T-cell (primary cell): ENCODE data around the gene CASTOR1. TPM values are rescaled to one million over a fixed set of nuclear protein-coding genes. Genes with fewer than 3 reads are reported as not detected.
"Not testable (repeated sequence)": the region's sequence is repeated elsewhere in the genome, so short reads cannot be mapped to it uniquely, and the experiment has no call there.

Experiments
- ATAC-seq, 4 experiments: fragments of 200-7000 bp in 3 of 4; fragments of 150-1000 bp in 1 of 4; cut with Tn5 transposase; replicated peaks in 1 of 4; 1 replicate in 3 of 4; 2 replicates in 1 of 4; pipeline ENCODE4 v1.10.0; 2021; ENCODE audit warnings: moderate library complexity in 3 of 4, mild to moderate bottlenecking in 2 of 4, moderate number of reproducible peaks in 1 of 4
- CTCF ChIA-PET, 2 donors: fragments of 300-600 bp; sonication (Branson Sonifier 250); formaldehyde crosslinking; loops; one replicate each; lab custom pipeline; 2022; ENCODE audit warnings: antibody characterized with exemption in 2 of 2; lab: Charles Lee
- POLR2A ChIA-PET, 2 donors: fragments of 300-600 bp; sonication (Branson Sonifier 250); formaldehyde crosslinking; loops; one replicate each; lab custom pipeline; 2022; ENCODE audit warnings: antibody characterized with exemption in 2 of 2; lab: Charles Lee
- DNase-seq, 35 experiments: peaks; one replicate each; pipeline versions ENCODE4 v3.0.0 to v3.0.0-alpha.2; 2013 to 2023
- H3K27ac ChIP-seq: one replicate; pipeline ENCODE4 v1.5.1; 2013; ENCODE audit warnings: low read length
- H3K27me3 ChIP-seq, 2 experiments: replicated peaks in 1 of 2; 1 replicate in 1 of 2; 2 replicates in 1 of 2; pipeline versions ENCODE4 v1.6.1 to v1.7.0; 2013; ENCODE audit warnings: low read length in 1 of 2, mixed read lengths in 1 of 2; ENCODE audit not compliant: control insufficient read depth in 2 of 2, insufficient read depth in 2 of 2; ENCODE audit errors: extremely low read depth in 1 of 2
- H3K36me3 ChIP-seq, 2 donors: 1 replicate in 1 of 2; 2 replicates in 1 of 2; pipeline versions ENCODE4 v1.6.1 to v1.7.0; 2013; ENCODE audit warnings: low read length in 1 of 2; ENCODE audit not compliant: control insufficient read depth in 2 of 2, insufficient read depth in 1 of 2; ENCODE audit errors: extremely low read depth in 1 of 2
- H3K4me1 ChIP-seq, 2 experiments: 1 replicate in 1 of 2; 2 replicates in 1 of 2; pipeline versions ENCODE4 v1.6.1 to v1.7.0; 2013; ENCODE audit warnings: low read length in 2 of 2, mixed read lengths in 1 of 2; ENCODE audit not compliant: insufficient read depth in 2 of 2, control insufficient read depth in 1 of 2; ENCODE audit errors: extremely low read depth in 1 of 2
- H3K4me3 ChIP-seq, 2 donors: 1 replicate in 1 of 2; 2 replicates in 1 of 2; pipeline versions ENCODE4 v1.5.1 to v1.7.0; 2013; ENCODE audit warnings: mild to moderate bottlenecking in 2 of 2, low read length in 1 of 2, moderate library complexity in 1 of 2; ENCODE audit not compliant: control insufficient read depth in 1 of 2; ENCODE audit errors: extremely low read depth in 1 of 2
- H3K9me3 ChIP-seq: 2 replicates; pipeline ENCODE4 v1.7.0; 2013
- H3K27ac Mint-ChIP-seq, 2 donors: one replicate each; pipeline ENCODE4 v1.8.0; 2020 to 2021; ENCODE audit warnings: mild to moderate bottlenecking in 2 of 2, mixed read lengths in 2 of 2
- H3K27me3 Mint-ChIP-seq, 2 donors: one replicate each; pipeline ENCODE4 v1.8.0; 2021 to 2022; ENCODE audit warnings: mixed read lengths in 2 of 2
- H3K36me3 Mint-ChIP-seq: one replicate; pipeline ENCODE4 v1.8.0; 2021; ENCODE audit warnings: mixed read lengths
- H3K4me1 Mint-ChIP-seq, 3 donors: one replicate each; pipeline ENCODE4 v1.8.0; 2020 to 2022; ENCODE audit warnings: mixed read lengths in 3 of 3, mild to moderate bottlenecking in 1 of 3
- H3K4me3 Mint-ChIP-seq, 3 donors: one replicate each; pipeline ENCODE4 v1.8.0; 2020 to 2022; ENCODE audit warnings: mild to moderate bottlenecking in 3 of 3, mixed read lengths in 3 of 3, moderate library complexity in 3 of 3
- H3K9me3 Mint-ChIP-seq, 3 donors: one replicate each; pipeline ENCODE4 v1.8.0; 2020 to 2022; ENCODE audit warnings: mixed read lengths in 3 of 3
- WGBS: methylation state at CpG from one replicate; pipeline ENCODE4 v1.1.5; 2013; ENCODE audit warnings: missing lambda C conversion rate; ENCODE audit not compliant: insufficient coverage; 5-methylcytosine and 5-hydroxymethylcytosine counted together
- total RNA-seq, 35 experiments: library from RNA in 6 of 35; stranded (reverse) in 6 of 35; fragments of 120-200 nt in 1 of 35; gene quantifications; one replicate each; pipeline versions ENCODE4 v1.2.1 to v1.2.4 and lab custom pipeline; 2013 to 2026

The CASTOR1 gene
- total RNA-seq (10 to 100 TPM; 12.8 to 21.9 (median 16.1) TPM), total RNA-seq (lab: John Stamatoyannopoulos, UW) (0.11 to 3.4 (median 1.5) reads per million in 29 experiments)
- 9.2 TPM for total RNA-seq (2013)

DNA sequence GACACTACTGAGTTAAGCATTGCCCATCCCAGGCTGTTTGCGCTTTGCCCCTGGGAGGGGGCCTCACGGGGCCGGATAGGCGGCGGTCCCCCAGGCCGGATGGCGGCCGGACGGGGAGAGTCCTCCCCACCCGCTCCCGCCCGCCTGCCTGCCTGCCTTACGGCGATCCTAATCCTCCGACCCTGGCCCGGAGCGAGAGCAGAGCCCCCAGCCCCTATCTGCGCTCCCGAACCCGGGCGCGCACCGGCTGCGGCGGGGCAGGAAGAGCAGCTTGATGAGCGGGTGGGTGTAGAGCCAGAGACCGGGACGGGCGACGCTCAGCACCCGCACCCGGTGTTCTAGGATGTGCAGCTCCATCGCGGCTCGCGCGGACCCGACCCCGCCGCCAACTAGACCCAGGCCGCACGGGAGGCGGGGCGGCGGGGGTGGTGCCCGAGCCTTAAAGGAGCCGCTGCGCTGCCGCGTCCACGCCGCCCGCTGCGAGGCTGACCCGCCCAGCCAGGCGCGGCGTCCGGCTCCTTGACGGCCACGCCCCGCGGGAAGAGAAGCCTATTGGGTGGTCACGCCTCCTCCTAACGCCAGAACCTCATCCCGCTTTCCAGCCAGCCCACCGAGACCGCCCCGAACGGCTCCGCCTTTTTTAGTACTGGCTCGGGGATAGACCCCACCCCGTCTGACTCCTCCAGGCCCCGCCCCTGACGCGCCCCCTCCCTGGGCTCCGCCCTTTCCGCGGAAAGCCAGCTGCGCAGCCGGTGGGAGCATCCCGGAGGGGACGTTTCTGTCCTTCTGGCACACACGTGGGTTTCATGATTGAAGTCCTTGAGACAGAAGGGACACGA, at the start of gene CASTOR1:
TSS of gene CASTOR1 (minus strand) at position 365 of the 839 bp plus-strand sequence. CDS start at position 357, 8 bp downstream.
- ATAC-seq (peak; percentile 78 to 84 (median 81)), DNase-seq (peak; percentile 66 to 92 (median 78))
- ChIA-PET CTCF (interaction anchor here (0.6 to 4.4 kb wide), 24 partner anchors 13 to 184 kb away, joined by 3 to 83 read pairs (median 5); partner anchors contain the start of genes RNF215 (in 2 of the 2), SEC14L2 (in 1 of the 2) and TBC1D10A (in 1 of the 2)), POLR2A (interaction anchor here (0.6 to 1.5 kb wide), 6 partner anchors 67 to 997 kb away, joined by 3 to 9 read pairs (median 4); partner anchors contain the start of genes CCDC157 (in 2 of the 2) and SF3A1 (in 2 of the 2))
- peak within 1 kb of the TSS; percentile 66 to 74 for H3K4me3 ChIP-seq
- peak within 1 kb of the TSS; percentile 61 for H3K27ac ChIP-seq
- Mint-ChIP-seq H3K27me3 (no peaks in the 10 kb centered on the region), H3K27ac (peak within 1 kb of the TSS; percentile 92 to 93), H3K9me3 (no peaks in the 10 kb centered on the region), H3K4me1 (peaks cover 38 to 52% (median 45%) of the 10 kb centered on the region in 3 donors), H3K4me3 (peak within 1 kb of the TSS; percentile 82 to 89 (median 86)), H3K36me3 (peaks cover 24% of the 10 kb centered on the region)
- no peaks in the 10 kb centered on the region for H3K9me3 ChIP-seq
- H3K36me3 ChIP-seq: peaks cover 22 to 28% of the 10 kb centered on the region in 2 donors
- peaks cover 16 to 50% of the 10 kb centered on the region in 2 experiments for H3K4me1 ChIP-seq
- H3K27me3 ChIP-seq: no peaks in the 10 kb centered on the region
- 1% methylated on average over 84 of the region's 85 CpGs for WGBS

DNA sequence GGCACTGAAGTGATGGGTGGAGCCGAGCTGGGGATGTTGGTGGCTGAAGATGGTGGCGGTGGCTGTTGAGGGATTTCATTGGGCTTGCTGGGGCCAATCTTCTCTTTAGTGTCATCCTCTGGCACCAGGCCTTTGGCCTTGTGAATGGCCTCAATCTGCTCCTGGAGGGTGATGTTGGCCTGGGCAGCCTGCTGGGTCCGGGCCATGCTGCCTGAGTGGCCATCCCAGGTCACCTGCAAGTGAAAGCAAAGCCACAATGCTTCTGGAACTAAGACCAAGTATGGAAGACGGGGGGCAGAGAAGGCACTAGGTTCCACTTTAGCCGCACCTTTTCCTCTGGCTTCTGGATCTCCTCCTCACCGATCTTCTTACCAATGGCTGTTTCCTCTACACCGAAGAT, 49.5 kb upstream of the CASTOR1 start:
- no peaks in the 10 kb centered on the region for H3K4me1 ChIP-seq
- CTCF ChIA-PET: no interaction called here
- peaks cover 45 to 99% of the 10 kb centered on the region in 2 donors for H3K36me3 ChIP-seq
- Mint-ChIP-seq H3K27me3 (no peaks in the 10 kb centered on the region), H3K36me3 (peaks cover 76% of the 10 kb centered on the region), H3K4me3 (no peak overlapping the region), H3K9me3 (no peaks in the 10 kb centered on the region), H3K27ac (no peak overlapping the region), H3K4me1 (peaks cover 0 to 2% (median 0%) of the 10 kb centered on the region in 3 donors)
- DNase-seq (no peak), ATAC-seq (no peak)
- H3K27ac ChIP-seq: no peak overlapping the region
- 98% methylated on average over 7 of the region's 7 CpGs for WGBS
- POLR2A ChIA-PET: interaction anchor here in 1 of 2 donors (0.6 kb wide), 1 partner anchor 1001 kb away, joined by 3 read pairs; no protein-coding TSS in a partner anchor
- no peaks in the 10 kb centered on the region for H3K9me3 ChIP-seq
- H3K4me3 ChIP-seq: no peak overlapping the region
- H3K27me3 ChIP-seq: no peaks in the 10 kb centered on the region

DNA sequence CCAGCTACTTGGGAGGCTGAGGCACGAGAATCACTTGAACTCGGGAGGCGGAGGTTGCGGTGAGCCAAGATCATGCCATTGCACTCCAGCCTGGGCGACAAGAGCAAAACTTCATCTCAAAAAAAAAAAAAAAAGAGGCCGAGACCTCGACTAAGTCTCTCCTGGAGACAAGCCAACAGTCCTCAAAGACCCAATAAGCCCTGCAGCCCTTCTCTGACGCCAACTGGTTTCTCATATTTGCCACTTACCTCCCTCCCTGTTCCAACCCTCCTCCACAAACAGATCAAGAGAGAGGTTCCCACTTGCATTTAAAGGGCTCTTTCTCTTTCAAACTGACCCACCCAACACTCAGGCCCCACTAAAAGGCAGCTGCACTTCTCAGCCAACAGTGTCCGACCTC, 49.0 kb upstream of the CASTOR1 start:
- not testable (repeated sequence) for H3K4me3 ChIP-seq, H3K4me1 Mint-ChIP-seq, H3K4me3 Mint-ChIP-seq, H3K4me1 ChIP-seq, H3K27me3 ChIP-seq, ATAC-seq, H3K27ac Mint-ChIP-seq, H3K27me3 Mint-ChIP-seq, H3K9me3 Mint-ChIP-seq, H3K9me3 ChIP-seq, H3K27ac ChIP-seq, DNase-seq
- CTCF ChIA-PET: interaction anchor here in 1 of 2 donors (0.7 kb wide), 1 partner anchor 50 kb away, joined by 6 read pairs; no protein-coding TSS in a partner anchor
- POLR2A ChIA-PET: interaction anchor here in 1 of 2 donors (0.6 kb wide), 2 partner anchors 87 to 1001 kb away, joined by 3 read pairs; no protein-coding TSS in a partner anchor
- H3K36me3 Mint-ChIP-seq: peaks cover 79% of the 10 kb centered on the region
- 100% methylated on average over 6 of the region's 9 CpGs for WGBS
- H3K36me3 ChIP-seq: peaks cover 46 to 99% of the 10 kb centered on the region in 2 donors

DNA sequence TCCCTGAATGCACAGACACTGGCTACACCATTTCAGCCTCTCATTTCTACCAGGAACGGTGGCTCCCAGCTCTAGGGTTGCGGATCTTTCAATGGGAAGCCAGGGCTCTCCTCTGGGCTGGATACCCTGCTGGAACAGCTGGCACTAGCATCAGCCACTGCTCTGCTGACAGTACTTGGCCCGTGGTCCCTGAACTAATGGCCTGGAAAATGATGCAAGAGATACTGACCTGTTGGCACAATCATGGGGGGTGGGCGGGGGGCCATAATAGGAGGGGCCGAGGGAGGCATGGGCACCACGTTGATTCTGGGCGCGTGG, 48.1 kb upstream of the CASTOR1 start:
- H3K36me3 ChIP-seq: peaks cover 46 to 99% of the 10 kb centered on the region in 2 donors
- no peak for DNase-seq
- Mint-ChIP-seq H3K4me1 (peaks cover 0 to 4% (median 1%) of the 10 kb centered on the region in 3 donors), H3K27ac (no peak overlapping the region), H3K36me3 (peaks cover 72% of the 10 kb centered on the region), H3K9me3 (no peaks in the 10 kb centered on the region), H3K27me3 (no peaks in the 10 kb centered on the region), H3K4me3 (no peak overlapping the region)
- 100% methylated on average over 7 of the region's 8 CpGs for WGBS
- ChIA-PET CTCF (no interaction called here), POLR2A (no interaction called here)
- H3K4me3 ChIP-seq: no peak overlapping the region
- ATAC-seq: no peak
- no peaks in the 10 kb centered on the region for H3K4me1 ChIP-seq
- no peak overlapping the region for H3K27ac ChIP-seq
- no peaks in the 10 kb centered on the region for H3K9me3 ChIP-seq
- H3K27me3 ChIP-seq: no peaks in the 10 kb centered on the region

DNA sequence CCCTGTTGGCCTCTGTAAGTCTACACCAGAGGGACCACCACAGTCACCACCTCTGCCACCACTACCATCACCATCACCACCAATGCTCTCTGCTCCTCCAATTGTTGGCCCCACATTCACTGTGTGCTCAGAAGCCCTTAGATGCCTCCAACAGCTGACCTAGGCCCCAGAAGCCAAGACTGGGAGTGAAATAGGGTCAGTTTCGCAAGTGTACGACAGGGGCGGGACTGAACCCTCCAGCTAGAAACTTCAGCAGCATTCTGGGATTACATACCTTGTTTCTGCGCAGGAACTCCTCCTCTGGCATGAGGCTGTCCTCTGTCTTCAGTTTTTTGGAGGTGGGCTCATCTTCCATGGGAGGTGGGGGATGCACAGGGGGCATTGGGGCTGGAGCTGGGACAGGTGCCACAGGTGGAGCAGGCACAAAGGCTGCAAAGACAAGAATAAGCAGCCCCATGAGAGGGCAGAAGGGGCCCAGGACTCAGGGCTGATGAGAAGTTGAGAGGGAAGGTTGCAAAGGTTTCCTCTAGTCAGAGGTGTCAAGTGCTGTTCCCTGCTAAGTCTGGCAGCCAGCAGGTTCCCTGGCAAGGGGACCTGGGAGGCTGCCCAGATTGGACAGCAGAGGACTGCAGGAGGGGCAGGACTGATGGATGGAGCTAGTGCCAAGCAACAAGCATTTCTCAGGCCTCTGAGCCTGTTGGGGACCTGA, 47.6 kb upstream of the CASTOR1 start:
- Mint-ChIP-seq H3K4me3 (no peak overlapping the region), H3K27me3 (no peaks in the 10 kb centered on the region), H3K27ac (peak overlapping the region in 1 of 2 donors; percentile 16), H3K36me3 (peaks cover 66% of the 10 kb centered on the region), H3K4me1 (peaks cover 0 to 4% (median 1%) of the 10 kb centered on the region in 3 donors), H3K9me3 (no peaks in the 10 kb centered on the region)
- ChIA-PET POLR2A (interaction anchor here in 1 of 2 donors (0.6 kb wide), 1 partner anchor 67 kb away, joined by 4 read pairs; no protein-coding TSS in a partner anchor), CTCF (interaction anchor here in 1 of 2 donors (1.1 kb wide), 1 partner anchor 13 kb away, joined by 3 read pairs; no protein-coding TSS in a partner anchor)
- no peaks in the 10 kb centered on the region for H3K27me3 ChIP-seq
- peaks cover 41 to 98% of the 10 kb centered on the region in 2 donors for H3K36me3 ChIP-seq
- 100% methylated on average over 4 of the region's 4 CpGs for WGBS
- H3K4me3 ChIP-seq: no peak overlapping the region
- no peak for DNase-seq
- no peaks in the 10 kb centered on the region for H3K9me3 ChIP-seq
- ATAC-seq: no peak
- H3K27ac ChIP-seq: no peak overlapping the region
- H3K4me1 ChIP-seq: no peaks in the 10 kb centered on the region

DNA sequence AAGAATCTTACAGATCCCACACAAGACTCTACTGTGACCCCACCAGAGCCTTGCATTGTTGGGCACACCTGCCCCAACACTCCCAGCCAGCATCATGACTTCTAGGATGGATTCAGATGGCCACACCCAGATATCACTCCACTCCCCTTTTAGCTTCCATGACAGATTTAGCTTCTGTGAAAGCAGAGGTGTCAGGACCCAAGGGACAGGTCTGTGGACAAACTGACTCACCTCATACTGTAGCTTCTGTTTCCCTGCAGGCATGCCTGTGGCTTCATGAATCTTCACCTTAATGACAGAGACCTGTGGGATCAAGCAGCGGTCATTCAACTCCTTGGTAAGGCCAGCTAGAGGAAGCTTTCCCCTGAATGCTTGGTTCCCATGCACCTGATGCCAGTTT, 45.9 kb upstream of the CASTOR1 start:
- Histone ChIP-seq H3K9me3 (no peaks in the 10 kb centered on the region), H3K27ac (no peak overlapping the region), H3K36me3 (peaks cover 32 to 84% of the 10 kb centered on the region in 2 donors), H3K27me3 (no peaks in the 10 kb centered on the region), H3K4me1 (no peaks in the 10 kb centered on the region), H3K4me3 (no peak overlapping the region)
- CTCF ChIA-PET: no interaction called here
- no peak for DNase-seq
- ATAC-seq: no peak
- peaks cover 0 to 4% (median 1%) of the 10 kb centered on the region in 3 donors for H3K4me1 Mint-ChIP-seq
- H3K27ac Mint-ChIP-seq: peak overlapping the region in 1 of 2 donors; percentile 66
- H3K36me3 Mint-ChIP-seq: peaks cover 56% of the 10 kb centered on the region
- WGBS: 100% methylated on average over 1 of the region's 1 CpG
- POLR2A ChIA-PET: interaction anchor here in 1 of 2 donors (1.4 kb wide), 1 partner anchor 15 kb away, joined by 3 read pairs; no protein-coding TSS in a partner anchor
- no peak overlapping the region for H3K4me3 Mint-ChIP-seq
- H3K27me3 Mint-ChIP-seq: no peaks in the 10 kb centered on the region
- no peaks in the 10 kb centered on the region for H3K9me3 Mint-ChIP-seq
